ENCODE data around the gene PMFBP1. TPM values are rescaled to one million over a fixed set of nuclear protein-coding genes. Genes with fewer than 3 reads are reported as not detected.

Gene PMFBP1
- polyA plus RNA-seq, 1 donor, result 4.7 TPM

DNA sequence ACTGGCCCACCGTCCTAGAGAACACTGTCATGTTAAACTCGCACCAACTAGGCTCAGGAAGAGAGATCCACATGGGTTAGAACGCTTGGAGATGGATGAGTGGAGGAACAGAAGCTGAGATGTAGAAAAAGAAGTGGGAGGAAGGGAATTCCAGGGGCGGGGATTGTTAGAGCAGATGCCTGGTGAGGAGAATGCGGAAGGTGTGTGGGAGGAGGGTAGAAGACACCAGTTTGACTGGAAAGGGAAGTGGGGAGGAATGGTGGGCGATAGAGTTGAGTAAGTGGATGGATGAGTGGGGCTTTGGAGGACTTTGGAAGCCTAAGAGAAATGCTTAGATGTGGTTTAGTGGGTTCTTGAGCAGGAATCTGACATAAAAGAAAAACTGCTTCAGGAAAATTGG is 40.9 kb downstream of the PMFBP1 start:
- H3K4me3 ChIP-seq (ENCODE audit: low read length), result no peak overlapping the region
- 75% methylated on average over 5 of the region's 6 CpGs for WGBS (ENCODE audit: insufficient coverage, low lambda C conversion rate)
- H3K36me3 ChIP-seq (ENCODE audit: control insufficient read depth, insufficient read depth, low read length), result peaks cover 2% of the 10 kb centered on the region
- DNase-seq, result no peak
- H3K4me1 ChIP-seq (ENCODE audit: control insufficient read depth, insufficient read depth, low read length), result no peaks in the 10 kb centered on the region
- no peaks in the 10 kb centered on the region for H3K27me3 ChIP-seq (ENCODE audit: control insufficient read depth, insufficient read depth, low read length)
- no peak overlapping the region for H3K27ac ChIP-seq (ENCODE audit: low read length)
- H3K9me3 ChIP-seq (ENCODE audit: control insufficient read depth, low read depth, low read length), result no peaks in the 10 kb centered on the region

DNA sequence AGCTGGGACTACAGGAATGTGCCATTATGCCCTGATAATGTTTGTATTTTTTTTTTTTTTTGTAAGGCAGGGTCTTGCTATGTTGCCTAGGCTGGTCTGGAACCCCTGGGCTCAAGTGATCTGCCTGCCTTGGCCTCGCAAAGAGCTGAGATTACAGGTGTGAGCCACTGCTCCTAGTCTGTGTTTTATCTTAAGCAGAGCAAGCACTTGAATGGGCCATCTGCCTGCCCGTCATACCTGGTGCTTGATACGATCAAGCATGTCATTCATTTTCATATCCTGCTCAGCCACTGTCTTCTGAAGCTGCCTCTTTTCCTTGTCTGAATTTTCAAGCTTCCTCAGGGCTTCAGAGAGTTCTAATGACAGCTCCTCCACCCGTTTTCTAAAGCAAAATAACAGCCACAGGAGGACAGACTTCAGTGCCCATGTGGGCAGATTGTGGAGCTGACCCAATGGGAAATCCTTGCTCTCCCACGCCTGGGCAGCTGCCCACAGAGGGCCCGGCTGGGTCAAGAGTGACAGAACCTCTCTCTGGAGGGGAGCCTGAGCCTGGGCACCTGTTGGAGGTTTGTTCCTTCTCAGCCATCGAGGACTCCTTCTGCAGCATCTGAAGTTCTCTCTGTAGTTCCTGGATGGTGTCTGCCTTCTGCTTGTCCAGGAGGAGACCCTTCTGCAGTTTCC is 41.8 kb downstream of the PMFBP1 start:
- no peak for DNase-seq
- Histone ChIP-seq H3K27me3 (ENCODE audit: control insufficient read depth, insufficient read depth, low read length) (no peaks in the 10 kb centered on the region), H3K36me3 (ENCODE audit: control insufficient read depth, insufficient read depth, low read length) (peaks cover 2% of the 10 kb centered on the region), H3K4me3 (ENCODE audit: low read length) (no peak overlapping the region), H3K27ac (ENCODE audit: low read length) (no peak overlapping the region), H3K4me1 (ENCODE audit: control insufficient read depth, insufficient read depth, low read length) (peaks cover 8% of the 10 kb centered on the region), H3K9me3 (ENCODE audit: control insufficient read depth, low read depth, low read length) (no peaks in the 10 kb centered on the region)
- 88% methylated on average over 2 of the region's 7 CpGs for WGBS (ENCODE audit: insufficient coverage, low lambda C conversion rate)

DNA sequence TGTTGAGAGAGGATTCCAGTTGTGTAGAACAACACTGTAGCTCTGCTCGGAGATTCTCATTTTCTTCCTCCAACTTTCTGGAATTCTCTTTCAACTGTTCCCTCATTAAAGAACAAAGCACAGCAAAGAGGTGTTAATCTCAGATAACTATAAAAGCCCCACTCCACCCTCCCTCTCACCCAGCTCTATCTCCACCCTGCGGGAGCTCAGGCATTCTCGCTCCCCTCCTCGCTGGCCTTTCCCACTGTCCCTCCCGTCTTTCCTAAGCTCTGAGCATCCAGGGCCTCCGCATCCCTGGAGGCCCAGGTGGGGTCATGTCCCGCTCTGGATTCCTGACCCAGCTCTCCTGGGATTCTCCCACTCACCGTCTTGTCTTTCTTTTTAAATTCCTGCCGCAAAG is 43.3 kb downstream of the PMFBP1 start:
- H3K4me3 ChIP-seq (ENCODE audit: low read length), result no peak overlapping the region
- WGBS (ENCODE audit: insufficient coverage, low lambda C conversion rate), result 90% methylated on average over 2 of the region's 9 CpGs
- DNase-seq, result no peak
- no peak overlapping the region for H3K27ac ChIP-seq (ENCODE audit: low read length)
- peaks cover 2% of the 10 kb centered on the region for H3K36me3 ChIP-seq (ENCODE audit: control insufficient read depth, insufficient read depth, low read length)
- no peaks in the 10 kb centered on the region for H3K9me3 ChIP-seq (ENCODE audit: control insufficient read depth, low read depth, low read length)
- H3K27me3 ChIP-seq (ENCODE audit: control insufficient read depth, insufficient read depth, low read length), result no peaks in the 10 kb centered on the region
- H3K4me1 ChIP-seq (ENCODE audit: control insufficient read depth, insufficient read depth, low read length), result peaks cover 10% of the 10 kb centered on the region

DNA sequence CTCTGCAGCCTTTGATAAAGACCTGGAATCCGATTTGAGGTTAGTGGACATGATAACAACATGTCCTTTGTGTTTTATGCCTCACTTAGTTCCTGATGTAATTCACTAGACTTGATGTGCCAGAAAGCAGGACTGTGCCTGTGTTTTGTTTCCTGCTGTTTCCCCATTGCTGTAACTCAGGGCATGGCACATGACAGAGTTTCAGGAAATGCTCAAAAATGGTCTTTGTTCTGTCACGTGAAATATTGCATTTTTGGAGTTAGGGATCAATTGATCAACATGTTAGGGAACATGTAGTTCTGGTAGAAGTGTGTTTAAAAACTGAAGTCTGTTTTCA is 45.6 kb downstream of the PMFBP1 start:
- Histone ChIP-seq H3K27ac (ENCODE audit: low read length) (no peak overlapping the region), H3K9me3 (ENCODE audit: control insufficient read depth, low read depth, low read length) (no peaks in the 10 kb centered on the region), H3K36me3 (ENCODE audit: control insufficient read depth, insufficient read depth, low read length) (peaks cover 2% of the 10 kb centered on the region), H3K4me3 (ENCODE audit: low read length) (no peak overlapping the region), H3K27me3 (ENCODE audit: control insufficient read depth, insufficient read depth, low read length) (no peaks in the 10 kb centered on the region), H3K4me1 (ENCODE audit: control insufficient read depth, insufficient read depth, low read length) (peaks cover 10% of the 10 kb centered on the region)
- no peak for DNase-seq
- 40% methylated on average over 1 of the region's 2 CpGs for WGBS (ENCODE audit: insufficient coverage, low lambda C conversion rate)

DNA sequence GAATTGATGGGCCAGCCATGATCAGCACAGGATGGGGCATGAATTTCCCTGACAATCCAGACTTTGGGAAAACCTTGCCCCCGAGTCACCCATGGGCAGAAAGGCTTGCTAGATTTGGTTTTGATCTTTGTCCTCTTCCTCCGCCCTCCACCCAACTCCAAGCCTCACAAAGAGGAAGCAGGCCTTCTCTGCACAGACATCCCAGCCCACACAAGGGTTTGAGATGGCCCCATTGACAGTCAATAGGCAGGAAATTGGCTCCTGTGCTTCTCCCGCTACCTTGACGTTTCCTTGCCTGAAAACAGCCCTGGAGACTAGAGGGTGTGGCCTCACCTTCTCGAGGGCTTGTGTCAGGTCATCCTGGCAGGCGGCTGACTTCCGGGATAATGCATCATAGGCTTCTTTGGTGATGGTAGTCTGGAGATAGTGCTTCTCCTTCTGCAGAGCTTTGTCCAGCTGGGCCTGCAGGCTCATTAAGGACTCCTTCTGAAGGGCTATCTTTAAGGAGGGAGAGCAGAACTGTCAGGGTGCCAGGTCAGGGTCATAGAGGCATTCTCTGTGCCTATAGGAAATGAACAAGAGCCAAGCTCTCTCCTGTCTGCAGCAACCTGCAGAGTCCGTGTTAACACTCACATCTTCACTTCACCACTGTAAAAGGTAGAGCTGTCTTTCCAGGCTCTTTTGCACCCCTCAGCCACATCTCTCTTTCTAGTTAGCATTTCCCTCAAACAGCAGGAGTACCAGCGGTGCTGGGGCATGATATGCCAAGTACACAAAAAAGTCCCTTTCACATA is 46.1 kb downstream of the PMFBP1 start:
- H3K36me3 ChIP-seq (ENCODE audit: control insufficient read depth, insufficient read depth, low read length), result peaks cover 2% of the 10 kb centered on the region
- WGBS (ENCODE audit: insufficient coverage, low lambda C conversion rate), result no CpG with 5 or more reads among the region's 9 CpGs
- H3K27me3 ChIP-seq (ENCODE audit: control insufficient read depth, insufficient read depth, low read length), result no peaks in the 10 kb centered on the region
- peaks cover 10% of the 10 kb centered on the region for H3K4me1 ChIP-seq (ENCODE audit: control insufficient read depth, insufficient read depth, low read length)
- H3K27ac ChIP-seq (ENCODE audit: low read length), result no peak overlapping the region
- DNase-seq, result no peak
- H3K4me3 ChIP-seq (ENCODE audit: low read length), result no peak overlapping the region
- H3K9me3 ChIP-seq (ENCODE audit: control insufficient read depth, low read depth, low read length), result no peaks in the 10 kb centered on the region

DNA sequence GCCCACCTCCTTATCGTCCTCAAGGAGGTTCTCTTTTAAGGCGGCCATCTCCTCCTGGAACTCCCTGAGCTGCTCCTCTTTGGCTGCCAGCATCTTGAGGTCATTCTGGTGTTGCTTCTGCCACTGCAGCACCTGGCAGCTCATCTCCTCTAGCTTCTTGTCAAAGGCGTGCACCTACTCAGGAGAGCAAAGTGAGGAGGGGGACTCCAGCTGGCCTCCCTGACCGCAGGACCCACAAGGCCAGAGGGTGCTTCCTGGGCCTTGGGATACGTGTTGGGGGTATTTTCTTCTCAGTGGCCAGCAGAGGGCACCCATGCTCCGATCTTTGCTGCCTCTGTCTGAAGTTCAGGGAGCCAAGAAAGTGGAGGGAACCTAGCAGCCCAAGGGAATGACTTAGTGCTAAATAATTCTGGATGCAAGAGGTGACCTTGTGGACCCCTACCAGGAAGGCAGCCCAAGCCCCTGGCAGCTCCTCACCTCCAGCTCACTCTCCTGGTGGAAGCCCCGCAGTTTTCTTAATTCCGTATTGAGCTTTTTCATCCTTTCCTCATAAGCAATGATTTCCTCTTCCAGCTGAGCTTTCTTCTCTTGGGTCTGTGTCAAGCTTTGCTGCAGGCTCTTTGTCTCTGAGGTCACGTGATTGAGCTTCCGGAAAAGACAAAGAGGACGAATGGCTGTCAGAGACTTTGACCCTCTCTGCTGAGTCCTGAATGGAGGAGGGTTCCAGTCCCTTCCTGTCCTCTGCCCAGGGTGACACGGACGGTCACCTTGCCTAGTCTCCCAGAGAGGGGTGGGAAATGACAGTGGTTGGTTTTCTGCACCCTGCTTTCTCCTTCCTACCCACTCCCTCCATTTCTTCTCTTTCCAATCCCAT is 47.0 kb downstream of the PMFBP1 start:
- H3K4me3 ChIP-seq (ENCODE audit: low read length), result no peak overlapping the region
- peaks cover 2% of the 10 kb centered on the region for H3K36me3 ChIP-seq (ENCODE audit: control insufficient read depth, insufficient read depth, low read length)
- no CpG with 5 or more reads among the region's 13 CpGs for WGBS (ENCODE audit: insufficient coverage, low lambda C conversion rate)
- DNase-seq, result peak; percentile 70 to 73
- H3K27ac ChIP-seq (ENCODE audit: low read length), result no peak overlapping the region
- H3K9me3 ChIP-seq (ENCODE audit: control insufficient read depth, low read depth, low read length), result no peaks in the 10 kb centered on the region
- H3K27me3 ChIP-seq (ENCODE audit: control insufficient read depth, insufficient read depth, low read length), result no peaks in the 10 kb centered on the region
- H3K4me1 ChIP-seq (ENCODE audit: control insufficient read depth, insufficient read depth, low read length), result peaks cover 10% of the 10 kb centered on the region

DNA sequence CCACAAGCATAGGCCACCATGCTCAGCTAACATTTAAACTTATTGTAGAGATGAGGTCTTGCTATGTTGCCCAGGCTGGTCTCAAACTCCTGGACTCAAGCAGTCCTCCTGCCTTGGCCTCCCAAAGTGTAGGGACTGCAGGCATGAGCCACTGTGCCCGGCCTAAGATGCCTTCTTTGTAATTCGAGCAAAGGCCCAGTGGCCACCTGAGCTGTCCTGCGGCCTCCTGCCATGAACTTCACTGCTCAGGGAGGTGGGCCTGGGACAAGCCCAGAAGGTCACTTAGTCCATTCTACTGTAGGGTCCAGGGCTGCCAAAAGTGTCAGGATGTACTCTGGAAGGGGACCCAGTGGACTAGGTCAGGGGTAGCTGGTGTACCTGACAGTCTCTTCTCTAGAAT is 47.8 kb downstream of the PMFBP1 start:
- H3K27me3 ChIP-seq (ENCODE audit: control insufficient read depth, insufficient read depth, low read length), result no peaks in the 10 kb centered on the region
- H3K4me1 ChIP-seq (ENCODE audit: control insufficient read depth, insufficient read depth, low read length), result peaks cover 10% of the 10 kb centered on the region
- H3K9me3 ChIP-seq (ENCODE audit: control insufficient read depth, low read depth, low read length), result no peaks in the 10 kb centered on the region
- H3K36me3 ChIP-seq (ENCODE audit: control insufficient read depth, insufficient read depth, low read length), result peaks cover 2% of the 10 kb centered on the region
- no peak for DNase-seq
- no CpG with 5 or more reads among the region's 3 CpGs for WGBS (ENCODE audit: insufficient coverage, low lambda C conversion rate)
- no peak overlapping the region for H3K4me3 ChIP-seq (ENCODE audit: low read length)
- no peak overlapping the region for H3K27ac ChIP-seq (ENCODE audit: low read length)

DNA sequence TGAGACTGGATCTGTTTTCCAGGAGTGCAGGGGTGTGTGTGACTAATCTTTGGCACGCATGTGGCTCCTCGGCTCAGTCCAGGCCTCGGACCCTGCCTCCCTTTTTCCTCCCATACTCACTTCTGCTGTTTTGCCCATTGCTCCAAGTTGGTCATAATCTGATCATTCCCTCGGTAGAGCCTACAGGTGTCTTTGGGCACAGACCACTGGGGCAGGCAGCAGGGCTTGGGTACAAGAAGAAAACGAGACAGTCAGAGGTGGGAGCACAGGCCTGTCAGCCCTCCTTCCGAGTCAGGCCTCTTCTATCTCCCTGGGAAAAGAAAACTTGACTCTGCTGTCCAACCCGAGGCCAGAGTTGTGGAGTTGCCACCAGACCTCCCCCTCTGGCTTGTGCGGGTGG is 48.5 kb downstream of the PMFBP1 start:
- Histone ChIP-seq H3K9me3 (ENCODE audit: control insufficient read depth, low read depth, low read length) (no peaks in the 10 kb centered on the region), H3K27me3 (ENCODE audit: control insufficient read depth, insufficient read depth, low read length) (no peaks in the 10 kb centered on the region), H3K36me3 (ENCODE audit: control insufficient read depth, insufficient read depth, low read length) (peaks cover 2% of the 10 kb centered on the region), H3K27ac (ENCODE audit: low read length) (no peak overlapping the region), H3K4me1 (ENCODE audit: control insufficient read depth, insufficient read depth, low read length) (peaks cover 10% of the 10 kb centered on the region), H3K4me3 (ENCODE audit: low read length) (no peak overlapping the region)
- DNase-seq, result no peak
- WGBS (ENCODE audit: insufficient coverage, low lambda C conversion rate), result no CpG with 5 or more reads among the region's 8 CpGs

DNA sequence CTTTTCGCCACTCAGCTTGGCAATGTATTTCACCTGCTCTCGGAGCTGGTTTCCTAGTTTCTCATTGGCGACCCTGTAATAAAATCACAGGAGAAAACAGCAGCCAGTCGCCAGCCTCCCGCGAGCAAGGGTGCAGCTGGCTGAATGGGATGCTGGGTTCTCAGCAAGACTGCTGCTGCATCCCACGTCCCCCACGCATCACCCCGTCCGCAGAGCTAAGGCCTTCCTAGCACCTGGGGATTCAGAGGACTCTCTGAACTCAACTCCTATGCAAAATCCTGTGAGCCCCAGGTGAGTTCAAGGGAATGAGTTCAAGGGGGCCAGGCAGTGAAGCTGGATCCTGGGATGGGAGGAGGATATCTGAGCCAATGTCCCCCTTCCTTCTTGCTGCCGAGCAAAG is 49.0 kb downstream of the PMFBP1 start:
- Histone ChIP-seq H3K4me3 (ENCODE audit: low read length) (no peak overlapping the region), H3K4me1 (ENCODE audit: control insufficient read depth, insufficient read depth, low read length) (peaks cover 10% of the 10 kb centered on the region), H3K36me3 (ENCODE audit: control insufficient read depth, insufficient read depth, low read length) (no peaks in the 10 kb centered on the region), H3K27ac (ENCODE audit: low read length) (no peak overlapping the region), H3K9me3 (ENCODE audit: control insufficient read depth, low read depth, low read length) (no peaks in the 10 kb centered on the region), H3K27me3 (ENCODE audit: control insufficient read depth, insufficient read depth, low read length) (no peaks in the 10 kb centered on the region)
- WGBS (ENCODE audit: insufficient coverage, low lambda C conversion rate), result no CpG with 5 or more reads among the region's 11 CpGs
- DNase-seq, result no peak

DNA sequence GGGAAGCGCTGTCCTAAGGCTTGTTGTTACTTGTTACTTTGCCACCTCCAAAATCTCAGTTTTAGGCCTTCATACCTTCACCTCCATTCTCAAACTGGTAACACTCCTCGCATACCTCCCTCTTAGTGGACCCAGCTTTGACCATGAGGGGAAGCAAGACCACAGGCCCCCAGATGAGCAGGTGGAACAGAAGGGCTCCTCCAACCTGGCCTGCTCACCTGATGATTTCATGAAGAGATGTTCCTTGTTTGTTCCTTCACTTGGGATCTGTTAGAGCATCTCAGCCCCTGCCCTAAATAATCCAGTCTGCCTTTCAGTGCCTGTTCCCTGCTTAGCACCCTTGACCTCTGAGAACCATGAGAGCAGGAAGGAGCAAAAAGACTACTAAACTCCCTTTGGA is 49.6 kb downstream of the PMFBP1 start:
- WGBS (ENCODE audit: insufficient coverage, low lambda C conversion rate), result no CpG with 5 or more reads among the region's 2 CpGs
- no peak for DNase-seq
- Histone ChIP-seq H3K27ac (ENCODE audit: low read length) (no peak overlapping the region), H3K4me1 (ENCODE audit: control insufficient read depth, insufficient read depth, low read length) (peaks cover 10% of the 10 kb centered on the region), H3K4me3 (ENCODE audit: low read length) (no peak overlapping the region), H3K9me3 (ENCODE audit: control insufficient read depth, low read depth, low read length) (no peaks in the 10 kb centered on the region), H3K27me3 (ENCODE audit: control insufficient read depth, insufficient read depth, low read length) (no peaks in the 10 kb centered on the region), H3K36me3 (ENCODE audit: control insufficient read depth, insufficient read depth, low read length) (no peaks in the 10 kb centered on the region)
